Esophagus muscularis mucosa (tissue), 4 donors: ENCODE data around the gene CLVS2.

Source experiments
- CTCF ChIP-seq, 3 experiments: fragments of 200-600 bp in 2 of 3; fragments of 450-650 bp in 1 of 3; sonication (generic) in 2 of 3; IDR thresholded peaks; one replicate each; pipeline ENCODE4 v1.5.1; 2017 to 2019; ENCODE audit warnings: antibody characterized with exemption in 3 of 3, mild to moderate bottlenecking in 2 of 3, moderate library complexity in 1 of 3
- EP300 ChIP-seq: sonication (generic); formaldehyde crosslinking; IDR thresholded peaks from one replicate; pipeline ENCODE4 v1.6.1; 2017; ENCODE audit warnings: antibody characterized with exemption
- POLR2A ChIP-seq: fragments of 450-650 bp; IDR thresholded peaks from one replicate; pipeline ENCODE4 v1.6.1; 2017; ENCODE audit warnings: antibody characterized with exemption, moderate library complexity, mild to moderate bottlenecking, low read depth
- POLR2AphosphoS5 ChIP-seq, 2 donors: sonication (generic); formaldehyde crosslinking; IDR thresholded peaks; one replicate each; pipeline ENCODE4 v1.6.1; 2017; ENCODE audit warnings: antibody characterized with exemption in 2 of 2

GRCh38 chr6:123001540-123001939 lies 5.5 kb downstream of the CLVS2 start:
- TF ChIP-seq CTCF (IDR thresholded peaks at IDR 0.05): no peak
- no peak for TF ChIP-seq POLR2AphosphoS5 (IDR thresholded peaks at IDR 0.05)
- no peak for TF ChIP-seq POLR2A
- TF ChIP-seq EP300: no peak
